ENCODE results near the gene HARBI1. TPM values are rescaled to one million over a fixed set of nuclear protein-coding genes. Genes with fewer than 3 reads are reported as not detected.

HARBI1 gene
- total RNA-seq, 1 donor = 5.6 TPM

- peak; percentile 56 for DNase-seq (ENCODE audit: low read depth)
- no peak for TF ChIP-seq CTCF (IDR thresholded peaks at IDR 0.05; ENCODE audit: insufficient read depth, low read depth, low read length)
- no peak overlapping the region for H3K4me3 ChIP-seq (ENCODE audit: low read depth, low read length)
These were observed 5.3 kb downstream of the HARBI1 start for GRCh38 chr11:46611526-46612304.

GRCh38 chr11:46609386-46609785, 7.6 kb downstream of the HARBI1 start:
- TF ChIP-seq CTCF (IDR thresholded peaks at IDR 0.05; ENCODE audit: insufficient read depth, low read depth, low read length) = no peak
- no peak for DNase-seq (ENCODE audit: low read depth)

GRCh38 chr11:46607516-46607915, 9.5 kb downstream of the HARBI1 start:
- no peak for TF ChIP-seq CTCF (IDR thresholded peaks at IDR 0.05; ENCODE audit: insufficient read depth, low read depth, low read length)
- no peak for DNase-seq (ENCODE audit: low read depth)
- no peak overlapping the region for H3K4me3 ChIP-seq (ENCODE audit: low read depth, low read length)

More at GRCh38 chr11:46609386-46609785, 7.6 kb downstream of the HARBI1 start:
- no peak overlapping the region for H3K4me3 ChIP-seq (ENCODE audit: low read depth, low read length)

GRCh38 chr11:46604796-46605195, 12.2 kb downstream of the HARBI1 start:
- TF ChIP-seq CTCF (IDR thresholded peaks at IDR 0.05; ENCODE audit: insufficient read depth, low read depth, low read length) = no peak
- H3K4me3 ChIP-seq (ENCODE audit: low read depth, low read length) = no peak overlapping the region
- no peak for DNase-seq (ENCODE audit: low read depth)

- no peak overlapping the region for H3K4me3 ChIP-seq (ENCODE audit: low read depth, low read length)
- no peak for DNase-seq (ENCODE audit: low read depth)
- no peak for TF ChIP-seq CTCF (IDR thresholded peaks at IDR 0.05; ENCODE audit: insufficient read depth, low read depth, low read length)
These were observed 13.2 kb downstream of the HARBI1 start for GRCh38 chr11:46603704-46604308.

GRCh38 chr11:46601129-46601528, 15.9 kb downstream of the HARBI1 start:
- TF ChIP-seq CTCF (IDR thresholded peaks at IDR 0.05; ENCODE audit: insufficient read depth, low read depth, low read length) = no peak
- H3K4me3 ChIP-seq (ENCODE audit: low read depth, low read length) = no peak overlapping the region
- DNase-seq (ENCODE audit: low read depth) = peak; percentile 61
